ACC112 (cell line): ENCODE data around the gene C2CD2L.
A peak's percentile ranks its signal among the peaks of the same experiment; 100 is the strongest.

Source experiments
- H2AFZ ChIP-seq: fragments of 200-600 bp; sonication (generic); one replicate; pipeline ENCODE4 v1.6.0; 2017; ENCODE audit warnings: antibody characterized with exemption, low read length; ENCODE audit not compliant: unreplicated experiment
- H3K27ac ChIP-seq: fragments of 200-600 bp; sonication (generic); 2 replicates; pipeline ENCODE4 v1.5.1; 2014; ENCODE audit warnings: low read depth, mild to moderate bottlenecking, antibody characterized with exemption, low read length, moderate library complexity
- H3K27me3 ChIP-seq: fragments of 200-600 bp; sonication (generic); 2 replicates; pipeline ENCODE4 v1.6.1; 2014; ENCODE audit warnings: mild to moderate bottlenecking, antibody characterized with exemption, low read length, moderate library complexity, mixed read lengths; ENCODE audit not compliant: insufficient read depth
- H3K36me3 ChIP-seq: fragments of 200-600 bp; sonication (generic); 2 replicates; pipeline ENCODE4 v1.6.1; 2016; ENCODE audit warnings: mild to moderate bottlenecking, antibody characterized with exemption, low read length, moderate library complexity, mixed read lengths; ENCODE audit not compliant: insufficient read depth
- H3K4me1 ChIP-seq: fragments of 200-600 bp; sonication (generic); one replicate; pipeline ENCODE4 v1.6.1; 2016; ENCODE audit warnings: low read length, mixed read lengths; ENCODE audit not compliant: insufficient read depth, unreplicated experiment, control insufficient read depth
- H3K4me3 ChIP-seq: fragments of 200-600 bp; sonication (generic); 2 replicates; pipeline ENCODE4 v1.5.1; 2014; ENCODE audit warnings: mild to moderate bottlenecking, low read depth, low read length
- H3K79me2 ChIP-seq: fragments of 200-600 bp; sonication (generic); one replicate; pipeline ENCODE4 v1.6.0; 2016; ENCODE audit warnings: low read length; ENCODE audit not compliant: control insufficient read depth, unreplicated experiment, insufficient read depth

C2CD2L gene

GRCh38 chr11:119116235-119116594, 9.1 kb downstream of the C2CD2L start:
- Histone ChIP-seq H3K4me3 (no peak overlapping the region), H3K27ac (no peak overlapping the region), H3K79me2 (no peaks in the 10 kb centered on the region), H3K4me1 (peaks cover 8% of the 10 kb centered on the region), H3K36me3 (no peaks in the 10 kb centered on the region), H2AFZ (no peak overlapping the region), H3K27me3 (no peaks in the 10 kb centered on the region)

- no peaks in the 10 kb centered on the region for H3K36me3 ChIP-seq
- H3K27ac ChIP-seq: no peak overlapping the region
- peaks cover 2% of the 10 kb centered on the region for H3K79me2 ChIP-seq
- peaks cover 8% of the 10 kb centered on the region for H3K4me1 ChIP-seq
- H3K4me3 ChIP-seq: no peak overlapping the region
- no peak overlapping the region for H2AFZ ChIP-seq
- no peaks in the 10 kb centered on the region for H3K27me3 ChIP-seq
Observed at GRCh38 chr11:119116601-119117000, 9.5 kb downstream of the C2CD2L start.

DNA sequence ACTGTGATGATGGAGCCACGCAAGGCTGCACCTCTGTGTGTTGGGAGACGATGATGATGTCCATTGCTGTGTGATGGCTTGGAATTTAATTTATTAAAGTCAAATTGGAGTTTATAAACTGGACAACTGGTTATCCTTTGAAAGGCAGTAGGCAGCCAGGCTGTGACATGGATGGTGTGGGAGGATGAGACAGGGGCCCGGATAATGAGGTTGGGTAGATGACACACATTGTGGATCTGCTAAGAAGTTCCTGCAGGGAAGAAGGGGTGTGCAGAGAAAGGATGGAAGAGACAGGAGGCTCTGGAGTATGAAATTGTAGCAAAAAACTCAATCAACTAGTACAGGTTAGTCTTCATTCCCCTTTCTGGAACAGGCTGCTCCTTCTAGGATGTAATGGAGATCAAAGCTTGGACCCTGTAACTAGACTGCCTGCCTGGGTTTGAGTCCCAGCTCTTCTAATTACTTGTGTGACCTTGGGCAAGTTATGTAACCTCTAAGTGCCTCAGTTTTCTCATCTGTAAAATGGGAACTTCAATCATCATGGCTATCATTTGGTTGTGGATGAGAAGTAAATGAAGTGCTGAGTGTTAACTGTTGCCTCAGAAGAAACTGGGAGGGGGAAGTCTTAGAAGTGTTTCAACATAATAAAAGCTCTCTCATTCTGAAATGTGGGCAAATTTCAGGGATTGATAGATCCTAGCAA, 10.0 kb downstream of the C2CD2L start:
- peaks cover 8% of the 10 kb centered on the region for H3K4me1 ChIP-seq
- H3K79me2 ChIP-seq: peaks cover 7% of the 10 kb centered on the region
- no peak overlapping the region for H2AFZ ChIP-seq
- no peak overlapping the region for H3K4me3 ChIP-seq
- H3K27ac ChIP-seq: no peak overlapping the region
- no peaks in the 10 kb centered on the region for H3K36me3 ChIP-seq
- H3K27me3 ChIP-seq: no peaks in the 10 kb centered on the region

- Histone ChIP-seq H2AFZ (no peak overlapping the region), H3K79me2 (peaks cover 16% of the 10 kb centered on the region), H3K36me3 (no peaks in the 10 kb centered on the region), H3K27ac (no peak overlapping the region), H3K4me3 (no peak overlapping the region), H3K4me1 (peaks cover 9% of the 10 kb centered on the region), H3K27me3 (no peaks in the 10 kb centered on the region)
Observed at GRCh38 chr11:119118227-119118626, 11.1 kb downstream of the C2CD2L start.

GRCh38 chr11:119118946-119119345, 11.8 kb downstream of the C2CD2L start:
- Histone ChIP-seq H3K4me1 (peaks cover 9% of the 10 kb centered on the region), H3K79me2 (peaks cover 19% of the 10 kb centered on the region), H3K27me3 (no peaks in the 10 kb centered on the region), H3K36me3 (no peaks in the 10 kb centered on the region), H3K4me3 (no peak overlapping the region), H2AFZ (no peak overlapping the region), H3K27ac (no peak overlapping the region)

DNA sequence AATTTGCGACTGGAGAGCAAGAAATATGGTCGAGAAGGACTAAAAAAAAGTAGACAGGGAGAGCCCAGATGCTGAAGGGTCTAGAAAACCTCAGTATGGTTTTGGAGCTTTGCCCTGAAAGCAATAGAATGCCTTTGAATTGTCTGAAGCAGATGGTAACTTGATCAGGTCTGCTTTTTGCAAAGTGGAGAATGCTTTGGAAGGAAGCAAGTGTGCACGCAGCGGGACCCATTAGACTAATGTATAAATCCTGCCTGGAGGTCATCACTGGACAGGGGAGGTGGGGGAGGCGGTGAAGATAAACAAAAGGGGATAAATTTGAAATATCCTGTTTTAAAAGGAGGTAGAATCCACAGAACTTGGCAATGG, 13.5 kb downstream of the C2CD2L start:
- H3K4me3 ChIP-seq: peak overlapping the region; percentile 98
- peaks cover 19% of the 10 kb centered on the region for H3K79me2 ChIP-seq
- H2AFZ ChIP-seq: peak overlapping the region; percentile 78
- H3K27me3 ChIP-seq: no peaks in the 10 kb centered on the region
- no peaks in the 10 kb centered on the region for H3K36me3 ChIP-seq
- peak overlapping the region; percentile 19; the same call in 1 of the 2 replicates for H3K27ac ChIP-seq
- peaks cover 9% of the 10 kb centered on the region for H3K4me1 ChIP-seq

DNA sequence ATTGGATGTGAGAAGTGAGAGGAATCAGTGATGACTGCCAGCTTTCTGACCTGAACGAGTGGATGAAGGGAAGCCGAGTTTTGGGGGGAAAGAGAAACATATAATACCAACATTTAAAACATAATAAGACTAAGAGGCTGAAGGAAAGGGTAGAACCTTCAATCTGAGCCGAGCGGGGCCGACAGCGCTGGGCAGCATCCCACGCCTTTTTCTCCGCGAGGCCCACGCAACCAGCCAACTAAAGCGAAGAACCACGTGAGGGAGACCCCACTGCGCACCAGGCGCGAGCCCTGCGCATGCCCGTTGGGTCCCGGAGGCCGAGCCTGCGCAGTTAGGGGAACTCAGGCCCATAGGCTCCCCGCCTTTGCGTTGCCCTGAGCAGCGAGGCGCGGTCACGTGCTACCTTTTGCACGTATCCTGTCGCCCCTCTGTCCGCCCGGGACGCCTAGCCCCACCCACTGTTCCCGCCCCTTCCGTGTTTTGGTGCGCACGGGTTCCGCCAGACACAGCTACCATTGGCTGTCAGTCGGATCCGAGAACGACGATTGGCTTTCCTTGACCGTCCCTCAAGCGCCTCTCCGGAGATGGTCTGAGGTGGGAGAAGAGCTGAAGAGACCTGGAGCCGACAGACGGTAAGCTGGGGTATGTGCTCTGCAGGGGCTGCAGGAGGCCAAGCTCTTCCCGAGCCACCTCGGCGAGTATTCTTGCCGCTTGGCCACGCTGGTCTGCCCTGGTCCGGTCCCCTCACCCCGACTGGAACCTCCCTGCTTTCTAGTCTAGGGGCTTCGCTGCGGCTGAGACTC, 14.1 kb downstream of the C2CD2L start, which contains the start of gene HINFP:
Gene HINFP (plus strand): TSS at position 573 of the 803 bp plus-strand sequence. CDS start 5,365 bp downstream, outside the sequence.
- H3K36me3 ChIP-seq: no peaks in the 10 kb centered on the region
- peak within 1 kb of the TSS; percentile 78 for H2AFZ ChIP-seq
- no peaks in the 10 kb centered on the region for H3K27me3 ChIP-seq
- H3K4me3 ChIP-seq: peak within 1 kb of the TSS; percentile 98
- peaks cover 19% of the 10 kb centered on the region for H3K79me2 ChIP-seq
- peak within 1 kb of the TSS; percentile 19 for H3K27ac ChIP-seq
- H3K4me1 ChIP-seq: peaks cover 9% of the 10 kb centered on the region

DNA sequence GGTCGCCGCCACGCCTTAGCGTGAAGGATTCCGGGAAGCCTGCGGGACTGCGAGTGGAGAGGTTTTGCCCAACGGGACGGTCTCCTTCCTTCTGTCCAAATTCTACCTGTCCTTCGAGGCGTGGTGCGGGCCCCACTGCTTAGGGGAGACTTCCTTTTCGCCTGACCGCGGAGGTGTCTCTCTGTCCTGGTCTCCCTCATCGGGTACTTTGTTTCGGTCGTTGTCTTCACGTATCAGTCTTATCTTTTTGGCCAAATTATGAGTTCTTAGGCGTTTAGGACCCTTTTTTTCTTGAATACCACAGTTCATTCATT, 14.6 kb downstream of the C2CD2L start:
- H3K27ac ChIP-seq: peak overlapping the region; percentile 18

DNA sequence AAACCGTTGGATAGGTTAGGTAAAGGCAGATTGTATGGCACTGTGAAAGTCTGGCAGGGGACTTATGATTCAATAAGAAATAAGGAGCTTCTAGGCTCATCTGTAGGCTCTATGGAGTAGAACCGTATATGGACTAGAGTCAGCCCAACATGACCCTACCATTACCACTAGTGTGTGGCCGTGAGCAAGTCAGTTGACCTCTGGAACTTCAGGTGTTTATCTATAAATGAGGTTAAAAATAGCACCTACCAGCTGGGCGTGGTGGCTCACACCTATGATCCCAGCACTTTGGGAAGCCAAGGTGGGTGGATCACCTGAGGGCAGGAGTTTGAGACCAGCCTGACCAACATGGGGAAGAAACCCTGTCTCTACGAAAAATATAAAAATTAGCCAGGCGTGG, 18.7 kb downstream of the C2CD2L start:
- no peak overlapping the region for H3K4me3 ChIP-seq
- H3K4me1 ChIP-seq: peaks cover 7% of the 10 kb centered on the region
- 0 out of 2 replicates have a peak, but pooled peaks cover 3% of the 10 kb centered on the region for H3K36me3 ChIP-seq
- peaks cover 19% of the 10 kb centered on the region for H3K79me2 ChIP-seq
- H2AFZ ChIP-seq: no peak overlapping the region
- H3K27me3 ChIP-seq: no peaks in the 10 kb centered on the region
- H3K27ac ChIP-seq: no peak overlapping the region

More for the DNA sequence above, 14.6 kb downstream of the C2CD2L start:
- H3K4me1 ChIP-seq: peaks cover 9% of the 10 kb centered on the region
- H3K27me3 ChIP-seq: no peaks in the 10 kb centered on the region
- H3K79me2 ChIP-seq: peaks cover 19% of the 10 kb centered on the region
- H3K4me3 ChIP-seq: peak overlapping the region; percentile 98
- no peaks in the 10 kb centered on the region for H3K36me3 ChIP-seq
- peak overlapping the region; percentile 77 for H2AFZ ChIP-seq

GRCh38 chr11:119126675-119127268, 19.6 kb downstream of the C2CD2L start:
- no peak overlapping the region for H2AFZ ChIP-seq
- no peaks in the 10 kb centered on the region for H3K27me3 ChIP-seq
- H3K4me1 ChIP-seq: peaks cover 7% of the 10 kb centered on the region
- 0 out of 2 replicates have a peak, but pooled peaks cover 7% of the 10 kb centered on the region for H3K36me3 ChIP-seq
- no peak overlapping the region for H3K4me3 ChIP-seq
- H3K79me2 ChIP-seq: peaks cover 15% of the 10 kb centered on the region
- H3K27ac ChIP-seq: no peak overlapping the region
